ENCODE data around the gene RFPL4AL1. TPM values are rescaled to one million over a fixed set of nuclear protein-coding genes. Genes with fewer than 3 reads are reported as not detected.

RFPL4AL1 gene
- total RNA-seq, 1 experiment from 2014 or later: not detected

DNA sequence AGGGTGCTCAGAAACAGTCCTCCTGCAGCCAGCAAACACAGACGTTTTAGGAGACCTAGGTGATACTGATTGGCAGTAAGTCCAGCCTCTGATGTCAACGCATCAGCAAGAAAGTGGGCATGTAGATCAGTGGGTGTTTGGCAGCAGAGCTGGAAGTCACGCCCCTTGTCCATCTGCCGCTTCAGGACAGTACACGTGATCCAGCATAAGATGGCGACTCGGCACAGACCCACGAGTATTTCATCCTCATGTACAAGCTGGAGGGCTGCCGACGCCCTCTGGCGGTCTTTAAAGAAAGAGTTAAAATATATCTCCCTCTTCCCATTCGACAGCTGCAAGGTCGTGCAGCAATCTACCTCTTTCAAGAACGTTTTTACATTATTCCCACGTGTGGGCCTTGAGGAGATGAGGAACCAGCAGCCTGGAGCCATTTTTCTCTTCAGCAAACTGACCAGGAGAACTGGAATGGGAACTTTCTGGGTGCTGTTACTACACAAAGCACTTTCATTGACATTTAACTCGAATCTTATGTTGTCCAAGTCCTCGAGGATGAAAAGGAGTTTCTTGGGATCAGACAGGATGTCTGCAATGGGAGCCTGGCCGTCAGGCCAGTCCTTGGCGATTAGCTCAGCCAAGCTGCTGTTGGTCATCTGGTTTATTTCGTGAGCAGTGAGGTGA is 40.6 kb downstream of the RFPL4AL1 start:
- BruUV-seq (replicated peaks): no TSS peak
- ATAC-seq (peak; percentile 95), DNase-seq (ENCODE audit: low read depth, low spot score) (peak; percentile 90)
- H3K9me3 ChIP-seq (ENCODE audit: control insufficient read depth in 1 of 2, insufficient read depth in 1 of 2, low read depth in 1 of 2, low read length in 2 of 2): no peaks in the 10 kb centered on the region
- no peaks in the 10 kb centered on the region for H3K27me3 ChIP-seq (ENCODE audit: insufficient read depth, low read length)
- peak overlapping the region; percentile 96 for H2AFZ ChIP-seq (ENCODE audit: low read depth, low read length, poor library complexity, severe bottlenecking)
- H3K9me2 ChIP-seq (ENCODE audit: insufficient read depth): no peaks in the 10 kb centered on the region
- ChIA-PET RAD21 (ENCODE audit: low non-redundant PET in 1 of 2, low total read pairs in 2 of 2, uncharacterized antibody in 2 of 2, unreplicated experiment in 2 of 2) (interaction anchor here in 1 of 2 experiments (0.8 kb wide), 1 partner anchor 104 kb away, joined by 3 read pairs; no protein-coding TSS in a partner anchor), CTCF (interaction anchor here (0.9 to 3.6 kb wide), 8 partner anchors 10 to 524 kb away, joined by 3 to 28 read pairs (median 9); no protein-coding TSS in a partner anchor), POLR2A (interaction anchor here (0.6 to 0.8 kb wide), 2 partner anchors 177 to 748 kb away, joined by 3 read pairs; no protein-coding TSS in a partner anchor)
- H3K4me3 ChIP-seq (replicated peaks in 1 of 2; ENCODE audit: low read depth in 1 of 2, low read length in 2 of 2): no peak overlapping the region
- H4K20me1 ChIP-seq (ENCODE audit: insufficient read depth): no peaks in the 10 kb centered on the region
- H3K79me2 ChIP-seq (ENCODE audit: insufficient read depth, low read length): no peaks in the 10 kb centered on the region
- H3K4me1 ChIP-seq (ENCODE audit: control insufficient read depth in 1 of 2, insufficient read depth in 2 of 2, low read length in 2 of 2): peaks cover 0 to 7% of the 10 kb centered on the region in 2 experiments; a peak in 2 of 4 replicates
- H3K9ac ChIP-seq (ENCODE audit: low read length): no peak overlapping the region
- H3K4me2 ChIP-seq (ENCODE audit: low read length): peak overlapping the region; percentile 25; the same call in 1 of the 2 replicates
- TF ChIP-seq, protein P1, sequence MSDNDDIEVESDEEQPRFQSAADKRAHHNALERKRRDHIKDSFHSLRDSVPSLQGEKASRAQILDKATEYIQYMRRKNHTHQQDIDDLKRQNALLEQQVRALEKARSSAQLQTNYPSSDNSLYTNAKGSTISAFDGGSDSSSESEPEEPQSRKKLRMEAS (IDR thresholded peaks at IDR 0.05): peak; percentile 95
- TF ChIP-seq CBX3 (IDR thresholded peaks at IDR 0.05; ENCODE audit: low read depth) (peak; percentile 79), ZNF274 (IDR thresholded peaks at IDR 0.05; ENCODE audit: low read depth, low read length) (no peak), ATF3 (IDR thresholded peaks at IDR 0.05) (no peak), YY1 (IDR thresholded peaks at IDR 0.05; ENCODE audit: extremely low read depth, insufficient replicate concordance, low read depth, low read length) (peak; percentile 87), TCF7L2 (IDR thresholded peaks at IDR 0.05; ENCODE audit: borderline replicate concordance, extremely low read depth, insufficient read depth, insufficient read length) (peak; percentile 15), RAD21 (IDR thresholded peaks at IDR 0.05; ENCODE audit: low read depth) (peak; percentile 70), POLR2AphosphoS5 (IDR thresholded peaks at IDR 0.05; ENCODE audit: low read depth, low read length) (0 out of 2 replicates have a peak, but pooled peaks have one; percentile 15)
- TF ChIP-seq, protein P2, sequence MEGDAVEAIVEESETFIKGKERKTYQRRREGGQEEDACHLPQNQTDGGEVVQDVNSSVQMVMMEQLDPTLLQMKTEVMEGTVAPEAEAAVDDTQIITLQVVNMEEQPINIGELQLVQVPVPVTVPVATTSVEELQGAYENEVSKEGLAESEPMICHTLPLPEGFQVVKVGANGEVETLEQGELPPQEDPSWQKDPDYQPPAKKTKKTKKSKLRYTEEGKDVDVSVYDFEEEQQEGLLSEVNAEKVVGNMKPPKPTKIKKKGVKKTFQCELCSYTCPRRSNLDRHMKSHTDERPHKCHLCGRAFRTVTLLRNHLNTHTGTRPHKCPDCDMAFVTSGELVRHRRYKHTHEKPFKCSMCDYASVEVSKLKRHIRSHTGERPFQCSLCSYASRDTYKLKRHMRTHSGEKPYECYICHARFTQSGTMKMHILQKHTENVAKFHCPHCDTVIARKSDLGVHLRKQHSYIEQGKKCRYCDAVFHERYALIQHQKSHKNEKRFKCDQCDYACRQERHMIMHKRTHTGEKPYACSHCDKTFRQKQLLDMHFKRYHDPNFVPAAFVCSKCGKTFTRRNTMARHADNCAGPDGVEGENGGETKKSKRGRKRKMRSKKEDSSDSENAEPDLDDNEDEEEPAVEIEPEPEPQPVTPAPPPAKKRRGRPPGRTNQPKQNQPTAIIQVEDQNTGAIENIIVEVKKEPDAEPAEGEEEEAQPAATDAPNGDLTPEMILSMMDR (IDR thresholded peaks at IDR 0.05 in 2 of 3, conservative IDR thresholded peaks at IDR 0.05 in 1 of 3; ENCODE audit: borderline replicate concordance in 1 of 3, insufficient read depth in 1 of 3, low read depth in 2 of 3, low read length in 2 of 3): peak; percentile 55 to 66 (median 58)
- intact Hi-C loops (cut with micrococcal nuclease): loop anchor here (1.0 to 5.0 kb wide), 2 partner anchors 106 to 177 kb away; no protein-coding TSS in a partner anchor
- H3K27ac ChIP-seq (ENCODE audit: low read depth, low read length): no peak overlapping the region
- H3K36me3 ChIP-seq (ENCODE audit: control insufficient read depth in 1 of 2, insufficient read depth in 2 of 2, low read length in 2 of 2): no peaks in the 10 kb centered on the region
